ENCODE data around the gene ARMH3. TPM values are rescaled to one million over a fixed set of nuclear protein-coding genes. Genes with fewer than 3 reads are reported as not detected.

ARMH3 gene
- total RNA-seq, 1 donor from 2014 or later = 26.6 TPM

- peak; percentile 55 to 58 for DNase-seq (ENCODE audit: low spot score in 2 of 2, unreplicated experiment in 2 of 2)
- TF ChIP-seq CTCF (IDR thresholded peaks at IDR 0.05; ENCODE audit: unreplicated experiment) = no peak
- Mint-ChIP-seq H3K27me3 (ENCODE audit: low read depth) (no peaks in the 10 kb centered on the region), H3K4me3 (peak overlapping the region; percentile 76), H3K4me1 (peaks cover 31% of the 10 kb centered on the region), H3K9me3 (no peaks in the 10 kb centered on the region), H3K27ac (peak overlapping the region; percentile 93), H3K36me3 (peaks cover 4% of the 10 kb centered on the region)
Observed at GRCh38 chr10:101829561-101830315, 226.2 kb downstream of the ARMH3 start.

GRCh38 chr10:101828766-101829551 is 227.0 kb downstream of the ARMH3 start:
- no peaks in the 10 kb centered on the region for H3K9me3 Mint-ChIP-seq
- H3K4me3 Mint-ChIP-seq = peak overlapping the region; percentile 52
- H3K36me3 Mint-ChIP-seq = peaks cover 4% of the 10 kb centered on the region
- peaks cover 31% of the 10 kb centered on the region for H3K4me1 Mint-ChIP-seq
- DNase-seq (ENCODE audit: low spot score in 2 of 2, unreplicated experiment in 2 of 2) = no peak
- no peak for TF ChIP-seq CTCF (IDR thresholded peaks at IDR 0.05; ENCODE audit: unreplicated experiment)
- H3K27ac Mint-ChIP-seq = no peak overlapping the region
- no peaks in the 10 kb centered on the region for H3K27me3 Mint-ChIP-seq (ENCODE audit: low read depth)

GRCh38 chr10:101827919-101828600 is 227.9 kb downstream of the ARMH3 start:
- Mint-ChIP-seq H3K27ac (no peak overlapping the region), H3K27me3 (ENCODE audit: low read depth) (no peaks in the 10 kb centered on the region), H3K4me1 (peaks cover 31% of the 10 kb centered on the region), H3K9me3 (no peaks in the 10 kb centered on the region), H3K4me3 (no peak overlapping the region), H3K36me3 (peaks cover 4% of the 10 kb centered on the region)
- no peak for DNase-seq (ENCODE audit: low spot score in 2 of 2, unreplicated experiment in 2 of 2)
- no peak for TF ChIP-seq CTCF (IDR thresholded peaks at IDR 0.05; ENCODE audit: unreplicated experiment)

- DNase-seq (ENCODE audit: low spot score in 2 of 2, unreplicated experiment in 2 of 2) = no peak
- no peaks in the 10 kb centered on the region for H3K27me3 Mint-ChIP-seq (ENCODE audit: low read depth)
- H3K27ac Mint-ChIP-seq = no peak overlapping the region
- peaks cover 27% of the 10 kb centered on the region for H3K4me1 Mint-ChIP-seq
- no peak for TF ChIP-seq CTCF (IDR thresholded peaks at IDR 0.05; ENCODE audit: unreplicated experiment)
- H3K4me3 Mint-ChIP-seq = no peak overlapping the region
- peaks cover 4% of the 10 kb centered on the region for H3K36me3 Mint-ChIP-seq
- no peaks in the 10 kb centered on the region for H3K9me3 Mint-ChIP-seq
Observed at GRCh38 chr10:101826852-101827434, 229.0 kb downstream of the ARMH3 start.

- Mint-ChIP-seq H3K4me3 (no peak overlapping the region), H3K9me3 (no peaks in the 10 kb centered on the region), H3K27ac (no peak overlapping the region), H3K27me3 (ENCODE audit: low read depth) (no peaks in the 10 kb centered on the region), H3K4me1 (peaks cover 7% of the 10 kb centered on the region), H3K36me3 (peaks cover 4% of the 10 kb centered on the region)
- TF ChIP-seq CTCF (IDR thresholded peaks at IDR 0.05; ENCODE audit: unreplicated experiment) = no peak
- no peak for DNase-seq (ENCODE audit: low spot score in 2 of 2, unreplicated experiment in 2 of 2)
Observed at GRCh38 chr10:101824736-101825135, 231.2 kb downstream of the ARMH3 start.
